Sigmoid colon (tissue), 4 donors: ENCODE data around the gene RASAL1.

Source experiments
- EP300 ChIP-seq, 4 donors: sonication (generic); formaldehyde crosslinking; IDR thresholded peaks; one replicate each; pipeline ENCODE4 v1.6.1; 2017; ENCODE audit warnings: antibody characterized with exemption in 4 of 4
- POLR2A ChIP-seq, 2 donors: fragments of 450-650 bp; IDR thresholded peaks; one replicate each; pipeline ENCODE4 v1.6.1; 2016; ENCODE audit warnings: antibody characterized with exemption in 2 of 2, mild to moderate bottlenecking in 2 of 2, moderate library complexity in 2 of 2
- POLR2AphosphoS5 ChIP-seq, 4 donors: sonication (generic); formaldehyde crosslinking; IDR thresholded peaks; one replicate each; pipeline ENCODE4 v1.6.1; 2017; ENCODE audit warnings: antibody characterized with exemption in 4 of 4
- TF ChIP-seq, protein P1 (sequence below), 4 experiments: fragments of 450-650 bp in 3 of 4; fragments of 200-600 bp in 1 of 4; IDR thresholded peaks; one replicate each; pipeline ENCODE4 v1.5.1; 2016 to 2019; ENCODE audit warnings: antibody characterized with exemption in 4 of 4, mild to moderate bottlenecking in 3 of 4, moderate library complexity in 2 of 4

DNA sequence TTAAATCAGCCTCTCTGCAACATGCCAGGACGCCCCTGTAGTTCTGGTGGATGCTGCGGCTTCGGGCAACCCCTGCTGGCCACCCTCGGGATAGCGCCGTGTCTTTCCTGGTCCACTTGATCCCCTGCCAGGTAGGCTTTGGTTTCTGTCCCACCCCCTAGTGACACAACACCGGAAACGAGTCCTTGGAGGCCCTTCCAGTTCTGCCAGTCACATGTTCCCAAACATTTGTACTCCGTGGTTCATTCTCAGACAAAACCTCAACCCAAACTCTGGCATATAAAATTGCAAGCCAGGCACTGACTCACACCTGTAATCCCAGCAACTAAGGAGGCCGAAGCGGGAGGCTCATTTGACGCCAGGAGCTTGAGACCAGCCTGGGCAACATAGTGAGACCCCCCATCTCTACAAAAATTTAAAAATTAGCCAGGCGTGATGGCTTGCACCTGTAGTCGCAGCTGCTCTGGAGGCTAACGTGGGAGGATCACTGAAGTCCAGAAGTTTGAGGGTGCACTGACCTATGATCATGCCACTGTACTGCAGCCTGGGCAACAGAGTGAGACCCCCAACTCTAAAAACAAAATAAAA is 37.0 kb downstream of the RASAL1 start:
- TF ChIP-seq POLR2A (IDR thresholded peaks at IDR 0.05): no peak
- TF ChIP-seq, protein P1, sequence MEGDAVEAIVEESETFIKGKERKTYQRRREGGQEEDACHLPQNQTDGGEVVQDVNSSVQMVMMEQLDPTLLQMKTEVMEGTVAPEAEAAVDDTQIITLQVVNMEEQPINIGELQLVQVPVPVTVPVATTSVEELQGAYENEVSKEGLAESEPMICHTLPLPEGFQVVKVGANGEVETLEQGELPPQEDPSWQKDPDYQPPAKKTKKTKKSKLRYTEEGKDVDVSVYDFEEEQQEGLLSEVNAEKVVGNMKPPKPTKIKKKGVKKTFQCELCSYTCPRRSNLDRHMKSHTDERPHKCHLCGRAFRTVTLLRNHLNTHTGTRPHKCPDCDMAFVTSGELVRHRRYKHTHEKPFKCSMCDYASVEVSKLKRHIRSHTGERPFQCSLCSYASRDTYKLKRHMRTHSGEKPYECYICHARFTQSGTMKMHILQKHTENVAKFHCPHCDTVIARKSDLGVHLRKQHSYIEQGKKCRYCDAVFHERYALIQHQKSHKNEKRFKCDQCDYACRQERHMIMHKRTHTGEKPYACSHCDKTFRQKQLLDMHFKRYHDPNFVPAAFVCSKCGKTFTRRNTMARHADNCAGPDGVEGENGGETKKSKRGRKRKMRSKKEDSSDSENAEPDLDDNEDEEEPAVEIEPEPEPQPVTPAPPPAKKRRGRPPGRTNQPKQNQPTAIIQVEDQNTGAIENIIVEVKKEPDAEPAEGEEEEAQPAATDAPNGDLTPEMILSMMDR (IDR thresholded peaks at IDR 0.05): peak in 3 of 4 experiments; percentile 45 to 56 (median 51)
- TF ChIP-seq EP300 (IDR thresholded peaks at IDR 0.05): no peak
- no peak for TF ChIP-seq POLR2AphosphoS5 (IDR thresholded peaks at IDR 0.05)
